Measurements from ENCODE around the gene LDB3.

DNA sequence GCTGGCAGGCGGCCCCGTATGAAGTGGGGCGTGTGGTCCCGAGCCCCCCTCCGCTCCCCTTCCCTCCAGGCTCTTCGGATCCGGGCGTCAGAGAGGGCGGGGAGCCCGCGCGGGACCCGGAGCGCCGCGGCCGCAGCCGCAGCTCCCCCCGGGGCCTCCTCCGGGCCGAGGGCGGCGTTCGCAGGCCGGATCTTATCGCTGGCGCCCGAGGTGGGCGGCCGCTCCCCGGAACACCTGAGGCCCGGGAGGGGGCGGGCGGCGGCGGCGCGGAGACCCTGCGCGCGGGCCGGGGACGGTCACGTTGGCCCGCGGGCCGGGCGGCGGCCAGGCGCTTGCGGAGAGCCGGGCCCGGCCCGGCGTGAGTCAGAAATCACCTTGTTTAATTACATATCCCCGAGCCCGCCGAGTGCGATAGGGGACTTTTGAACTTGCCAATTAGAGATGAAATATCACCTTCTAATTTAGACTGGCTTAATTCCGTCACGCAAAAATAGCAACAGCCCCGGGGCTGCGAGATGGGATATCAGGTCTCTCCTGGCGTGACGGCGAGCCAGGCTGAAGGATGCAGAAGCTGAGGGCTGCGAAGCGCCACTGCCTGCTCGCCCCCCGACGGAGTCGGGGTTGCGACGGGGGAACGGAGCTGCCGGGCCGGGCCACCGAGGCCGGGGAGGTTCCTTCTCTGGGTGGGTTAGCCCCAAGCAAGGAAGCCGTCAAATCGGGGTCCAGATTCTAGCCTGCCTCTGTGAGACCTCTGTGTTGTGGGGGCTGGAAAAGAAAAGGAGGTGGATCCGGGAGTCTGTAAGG lies 43.4 kb downstream of the LDB3 start:
- TF ChIP-seq, protein P1, sequence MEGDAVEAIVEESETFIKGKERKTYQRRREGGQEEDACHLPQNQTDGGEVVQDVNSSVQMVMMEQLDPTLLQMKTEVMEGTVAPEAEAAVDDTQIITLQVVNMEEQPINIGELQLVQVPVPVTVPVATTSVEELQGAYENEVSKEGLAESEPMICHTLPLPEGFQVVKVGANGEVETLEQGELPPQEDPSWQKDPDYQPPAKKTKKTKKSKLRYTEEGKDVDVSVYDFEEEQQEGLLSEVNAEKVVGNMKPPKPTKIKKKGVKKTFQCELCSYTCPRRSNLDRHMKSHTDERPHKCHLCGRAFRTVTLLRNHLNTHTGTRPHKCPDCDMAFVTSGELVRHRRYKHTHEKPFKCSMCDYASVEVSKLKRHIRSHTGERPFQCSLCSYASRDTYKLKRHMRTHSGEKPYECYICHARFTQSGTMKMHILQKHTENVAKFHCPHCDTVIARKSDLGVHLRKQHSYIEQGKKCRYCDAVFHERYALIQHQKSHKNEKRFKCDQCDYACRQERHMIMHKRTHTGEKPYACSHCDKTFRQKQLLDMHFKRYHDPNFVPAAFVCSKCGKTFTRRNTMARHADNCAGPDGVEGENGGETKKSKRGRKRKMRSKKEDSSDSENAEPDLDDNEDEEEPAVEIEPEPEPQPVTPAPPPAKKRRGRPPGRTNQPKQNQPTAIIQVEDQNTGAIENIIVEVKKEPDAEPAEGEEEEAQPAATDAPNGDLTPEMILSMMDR (conservative IDR thresholded peaks at IDR 0.05; ENCODE audit: low read depth, low read length): no peak
- TF ChIP-seq POLR2A (IDR thresholded peaks at IDR 0.05; ENCODE audit: low read depth, low read length): peak; percentile 41
- no peak for TF ChIP-seq CEBPB (IDR thresholded peaks at IDR 0.05; ENCODE audit: low read depth, low read length)
- TF ChIP-seq MAFK (IDR thresholded peaks at IDR 0.05; ENCODE audit: low read depth, low read length): no peak
- TF ChIP-seq MAZ (IDR thresholded peaks at IDR 0.05; ENCODE audit: borderline replicate concordance, low read depth, low read length): no peak
- no peak for TF ChIP-seq FOS (IDR thresholded peaks at IDR 0.05; ENCODE audit: low read depth, low read length)
- TF ChIP-seq MXI1 (IDR thresholded peaks at IDR 0.05; ENCODE audit: borderline replicate concordance, low read depth, low read length): no peak

Measured in IMR-90 (cell line).